Measurements from ENCODE around the gene CFAP77. TPM values are rescaled to one million over a fixed set of nuclear protein-coding genes. Genes with fewer than 3 reads are reported as not detected.

The CFAP77 gene
- total and polyA plus RNA-seq, 10 of the 15 experiments (the other 5 are each of a cell fraction or from before 2014, with no cell fraction given) = 0.33 TPM; not detected in 9

DNA sequence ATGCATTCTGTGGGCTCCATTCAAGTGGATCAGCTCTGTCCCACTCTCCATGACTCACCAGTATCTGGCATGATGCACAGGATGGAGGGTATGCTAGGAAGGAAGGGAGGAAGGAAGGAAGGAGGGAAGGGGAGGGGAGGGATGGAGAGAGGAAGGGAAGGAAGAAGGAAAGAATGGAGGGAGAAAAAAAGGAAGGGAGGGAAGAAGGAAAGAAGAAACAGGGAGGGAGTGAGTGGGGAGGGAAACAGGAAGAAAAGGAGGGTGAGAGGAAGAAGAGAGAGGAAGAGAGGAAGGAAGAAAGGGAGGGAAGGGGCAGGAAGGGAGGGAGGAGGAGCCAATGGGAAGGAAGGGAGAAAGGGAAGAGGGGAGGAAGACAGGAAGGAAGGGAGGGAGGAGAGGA is 167.1 kb downstream of the CFAP77 start:
- Histone ChIP-seq H3K4me1 (ENCODE audit: control insufficient read depth, insufficient read depth, low read length) (no peaks in the 10 kb centered on the region), H3K27me3 (replicated peaks in 1 of 2; ENCODE audit: control insufficient read depth in 2 of 2, insufficient read depth in 2 of 2, low read length in 1 of 2) (peaks cover 5 to 16% of the 10 kb centered on the region in 2 experiments), H4K20me1 (ENCODE audit: control insufficient read depth, insufficient read depth) (peaks cover 4% of the 10 kb centered on the region; the same call in 1 of the 2 replicates), H3K9ac (ENCODE audit: control insufficient read depth, insufficient read depth, low read length) (no peak overlapping the region), H3K4me3 (no peak overlapping the region), H3K4me2 (ENCODE audit: control insufficient read depth, insufficient read depth) (no peak overlapping the region), H3K79me2 (ENCODE audit: control insufficient read depth, insufficient read depth, low read length) (no peaks in the 10 kb centered on the region), H3K9me3 (replicated peaks; ENCODE audit: control insufficient read depth, insufficient read depth, low read length) (no peaks in the 10 kb centered on the region), H3K36me3 (ENCODE audit: control insufficient read depth in 2 of 2, insufficient read depth in 2 of 2, low read length in 1 of 2) (no peaks in the 10 kb centered on the region), H3K27ac (ENCODE audit: control insufficient read depth, insufficient read depth) (no peak overlapping the region), H2AFZ (ENCODE audit: control insufficient read depth, low read depth, low read length) (no peak overlapping the region)
- TF ChIP-seq FOS (IDR thresholded peaks at IDR 0.05; ENCODE audit: borderline replicate concordance, extremely low read depth, insufficient read length) (no peak), PML (IDR thresholded peaks at IDR 0.05; ENCODE audit: low read length) (no peak), BRCA1 (IDR thresholded peaks at IDR 0.05; ENCODE audit: low read depth, low read length) (no peak), NFIC (IDR thresholded peaks at IDR 0.05; ENCODE audit: low read depth, low read length) (no peak)
- intact Hi-C loops (cut with micrococcal nuclease; ENCODE audit: unreplicated experiment) (no loop called here), in situ Hi-C loops (cut with MboI) (loop anchor here (5.0 kb wide), 1 partner anchor 165 kb away; the partner anchor contains the start of gene CFAP77)
- DNase-seq (ENCODE audit: low read depth, low spot score) (no peak), FAIRE-seq (no peak), ATAC-seq (no peak)
- RAD21 ChIA-PET (ENCODE audit: unreplicated experiment) = no interaction called here
- CTCF ChIA-PET = interaction anchor here (4.1 kb wide), 1 partner anchor 163 kb away, joined by 39 read pairs; no protein-coding TSS in a partner anchor
- no TSS peak for BruUV-seq (replicated peaks)
- POLR2A ChIA-PET = no interaction called here
- SMC1A ChIA-PET (ENCODE audit: uncharacterized antibody, unreplicated experiment) = no interaction called here

DNA sequence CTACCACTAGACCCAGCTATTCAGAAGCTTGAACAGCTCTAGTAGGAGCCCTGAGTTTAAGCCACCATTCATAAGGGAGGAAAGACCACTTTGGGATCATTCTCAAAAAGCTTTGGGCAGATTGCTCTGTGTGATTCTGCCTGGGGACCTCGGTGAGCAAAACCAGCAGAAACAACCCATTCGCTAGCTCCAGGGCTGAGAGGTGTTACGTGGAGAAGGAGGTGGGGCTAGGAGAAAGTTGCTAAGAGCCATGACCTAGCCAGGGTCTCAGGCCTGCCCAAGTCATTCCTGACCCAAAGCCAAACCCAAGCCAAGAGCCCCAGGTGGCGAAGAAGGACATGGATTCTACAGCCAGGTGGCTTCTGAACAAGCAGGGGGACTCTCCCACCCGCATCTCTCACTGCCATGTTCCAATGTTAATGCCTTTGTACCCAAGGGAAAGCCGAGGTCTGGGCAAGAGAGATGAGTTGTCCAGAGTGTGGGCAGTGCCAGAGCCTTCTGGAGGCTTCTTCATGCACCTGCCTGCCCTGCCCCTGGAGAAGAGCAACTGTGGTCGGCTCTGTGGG is 168.4 kb downstream of the CFAP77 start:
- BruUV-seq (replicated peaks) = no TSS peak
- in situ Hi-C loops (cut with MboI) = loop anchor here (5.0 kb wide), 1 partner anchor 166 kb away; the partner anchor contains the start of gene CFAP77
- POLR2A ChIA-PET = no interaction called here

More for the DNA sequence above, 168.4 kb downstream of the CFAP77 start:
- Histone ChIP-seq H3K4me3 (no peak overlapping the region), H3K4me2 (ENCODE audit: control insufficient read depth, insufficient read depth) (no peak overlapping the region), H3K79me2 (ENCODE audit: control insufficient read depth, insufficient read depth, low read length) (no peaks in the 10 kb centered on the region), H3K36me3 (ENCODE audit: control insufficient read depth in 2 of 2, insufficient read depth in 2 of 2, low read length in 1 of 2) (no peaks in the 10 kb centered on the region), H3K27ac (ENCODE audit: control insufficient read depth, insufficient read depth) (no peak overlapping the region), H4K20me1 (ENCODE audit: control insufficient read depth, insufficient read depth) (peaks cover 4% of the 10 kb centered on the region; the same call in 1 of the 2 replicates), H3K9me3 (replicated peaks; ENCODE audit: control insufficient read depth, insufficient read depth, low read length) (no peaks in the 10 kb centered on the region), H3K27me3 (replicated peaks in 1 of 2; ENCODE audit: control insufficient read depth in 2 of 2, insufficient read depth in 2 of 2, low read length in 1 of 2) (peaks cover 7 to 20% of the 10 kb centered on the region in 2 experiments), H2AFZ (ENCODE audit: control insufficient read depth, low read depth, low read length) (no peak overlapping the region), H3K9ac (ENCODE audit: control insufficient read depth, insufficient read depth, low read length) (no peak overlapping the region), H3K4me1 (ENCODE audit: control insufficient read depth, insufficient read depth, low read length) (no peaks in the 10 kb centered on the region)
- intact Hi-C loops (cut with micrococcal nuclease; ENCODE audit: unreplicated experiment) = no loop called here
- WGBS (ENCODE audit: insufficient coverage, insufficient replicate concordance, low lambda C conversion rate, missing lambda C conversion rate) = 3% methylated on average over 7 of the region's 7 CpGs
- no peak for FAIRE-seq
- ChIA-PET SMC1A (ENCODE audit: uncharacterized antibody, unreplicated experiment) (no interaction called here), RAD21 (ENCODE audit: unreplicated experiment) (no interaction called here), CTCF (no interaction called here)
- no peak for DNase-seq (ENCODE audit: low read depth, low spot score)
- no peak for ATAC-seq
- TF ChIP-seq RELA (IDR thresholded peaks at IDR 0.05; ENCODE audit: borderline replicate concordance, partially characterized antibody) (no peak), ZBTB11 (CRISPR knock-in tag; IDR thresholded peaks at IDR 0.05) (no peak), CHD1 (IDR thresholded peaks at IDR 0.05; ENCODE audit: low read depth, low read length) (no peak), IKZF2 (IDR thresholded peaks at IDR 0.05) (no peak), WRNIP1 (IDR thresholded peaks at IDR 0.05; ENCODE audit: borderline replicate concordance, low read depth, low read length) (no peak), SREBF2 (IDR thresholded peaks at IDR 0.05; ENCODE audit: low read length) (no peak), SREBF1 (IDR thresholded peaks at IDR 0.05; ENCODE audit: low read length) (no peak), TARDBP (IDR thresholded peaks at IDR 0.05; ENCODE audit: borderline replicate concordance) (no peak), SUZ12 (IDR thresholded peaks at IDR 0.05; ENCODE audit: unreplicated experiment) (no peak), KAT2A (conservative IDR thresholded peaks at IDR 0.05; ENCODE audit: control insufficient read depth, low read depth, low read length) (no peak)
- TF ChIP-seq, protein P1, sequence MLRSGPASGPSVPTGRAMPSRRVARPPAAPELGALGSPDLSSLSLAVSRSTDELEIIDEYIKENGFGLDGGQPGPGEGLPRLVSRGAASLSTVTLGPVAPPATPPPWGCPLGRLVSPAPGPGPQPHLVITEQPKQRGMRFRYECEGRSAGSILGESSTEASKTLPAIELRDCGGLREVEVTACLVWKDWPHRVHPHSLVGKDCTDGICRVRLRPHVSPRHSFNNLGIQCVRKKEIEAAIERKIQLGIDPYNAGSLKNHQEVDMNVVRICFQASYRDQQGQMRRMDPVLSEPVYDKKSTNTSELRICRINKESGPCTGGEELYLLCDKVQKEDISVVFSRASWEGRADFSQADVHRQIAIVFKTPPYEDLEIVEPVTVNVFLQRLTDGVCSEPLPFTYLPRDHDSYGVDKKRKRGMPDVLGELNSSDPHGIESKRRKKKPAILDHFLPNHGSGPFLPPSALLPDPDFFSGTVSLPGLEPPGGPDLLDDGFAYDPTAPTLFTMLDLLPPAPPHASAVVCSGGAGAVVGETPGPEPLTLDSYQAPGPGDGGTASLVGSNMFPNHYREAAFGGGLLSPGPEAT (IDR thresholded peaks at IDR 0.05; ENCODE audit: low read depth) = no peak
